ENCODE results near the gene DPF3.

DNA sequence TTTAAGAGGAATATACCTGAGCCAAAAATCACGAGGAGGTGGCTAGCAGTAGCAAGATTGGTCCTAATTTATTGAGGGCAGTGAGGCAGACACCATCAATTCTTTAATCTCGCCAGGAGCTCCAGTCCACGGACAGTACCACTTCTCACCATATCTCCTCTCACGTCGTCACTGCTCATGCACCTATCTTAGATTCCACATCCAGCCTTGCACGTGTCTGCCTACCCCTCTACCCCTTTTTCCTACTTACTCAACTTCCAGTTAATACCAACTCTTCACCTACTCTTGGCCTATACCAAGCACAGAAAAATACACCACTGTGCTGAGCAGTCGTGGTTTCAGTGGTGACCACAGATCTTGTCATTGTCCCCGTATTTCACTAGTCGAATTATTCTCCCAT, 246.1 kb downstream of the DPF3 start:
- TF ChIP-seq, protein P1, sequence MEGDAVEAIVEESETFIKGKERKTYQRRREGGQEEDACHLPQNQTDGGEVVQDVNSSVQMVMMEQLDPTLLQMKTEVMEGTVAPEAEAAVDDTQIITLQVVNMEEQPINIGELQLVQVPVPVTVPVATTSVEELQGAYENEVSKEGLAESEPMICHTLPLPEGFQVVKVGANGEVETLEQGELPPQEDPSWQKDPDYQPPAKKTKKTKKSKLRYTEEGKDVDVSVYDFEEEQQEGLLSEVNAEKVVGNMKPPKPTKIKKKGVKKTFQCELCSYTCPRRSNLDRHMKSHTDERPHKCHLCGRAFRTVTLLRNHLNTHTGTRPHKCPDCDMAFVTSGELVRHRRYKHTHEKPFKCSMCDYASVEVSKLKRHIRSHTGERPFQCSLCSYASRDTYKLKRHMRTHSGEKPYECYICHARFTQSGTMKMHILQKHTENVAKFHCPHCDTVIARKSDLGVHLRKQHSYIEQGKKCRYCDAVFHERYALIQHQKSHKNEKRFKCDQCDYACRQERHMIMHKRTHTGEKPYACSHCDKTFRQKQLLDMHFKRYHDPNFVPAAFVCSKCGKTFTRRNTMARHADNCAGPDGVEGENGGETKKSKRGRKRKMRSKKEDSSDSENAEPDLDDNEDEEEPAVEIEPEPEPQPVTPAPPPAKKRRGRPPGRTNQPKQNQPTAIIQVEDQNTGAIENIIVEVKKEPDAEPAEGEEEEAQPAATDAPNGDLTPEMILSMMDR (IDR thresholded peaks at IDR 0.05), result no peak
- TF ChIP-seq POLR2A (IDR thresholded peaks at IDR 0.05), result no peak

All from right lobe of liver (tissue), 4 donors.